ENCODE results near the gene SLC23A2.

SLC23A2 gene

GRCh38 chr20:4962241-4962855 is 39.0 kb downstream of the SLC23A2 start:
- DNase-seq, result peak; percentile 42

- peak; percentile 30 for DNase-seq
Observed at GRCh38 chr20:4961746-4962145, 39.6 kb downstream of the SLC23A2 start.

- DNase-seq, result no peak
Observed at GRCh38 chr20:4959592-4959991, 41.7 kb downstream of the SLC23A2 start.

GRCh38 chr20:4957939-4958362 is 43.4 kb downstream of the SLC23A2 start:
- DNase-seq, result no peak

GRCh38 chr20:4957187-4957586 is 44.1 kb downstream of the SLC23A2 start:
- no peak for DNase-seq

- DNase-seq, result no peak
Observed at GRCh38 chr20:4956200-4956810, 45.0 kb downstream of the SLC23A2 start.

GRCh38 chr20:4953881-4954280 is 47.4 kb downstream of the SLC23A2 start:
- DNase-seq, result no peak

- DNase-seq, result no peak
Observed at GRCh38 chr20:4952229-4952628, 49.1 kb downstream of the SLC23A2 start.

- no peak for DNase-seq
Observed at GRCh38 chr20:4951299-4951698, 50.0 kb downstream of the SLC23A2 start.

GRCh38 chr20:4950841-4951240 is 50.5 kb downstream of the SLC23A2 start:
- no peak for DNase-seq

- DNase-seq, result no peak
Observed at GRCh38 chr20:4950437-4950836, 50.9 kb downstream of the SLC23A2 start.

GRCh38 chr20:4949833-4950178 is 51.5 kb downstream of the SLC23A2 start:
- peak; percentile 43 for DNase-seq

- no peak for DNase-seq
Observed at GRCh38 chr20:4947817-4948559, 53.3 kb downstream of the SLC23A2 start.

- DNase-seq, result no peak
Observed at GRCh38 chr20:4946986-4947385, 54.3 kb downstream of the SLC23A2 start.

GRCh38 chr20:4946585-4946984 is 54.7 kb downstream of the SLC23A2 start:
- no peak for DNase-seq

GRCh38 chr20:4944518-4945313 is 56.6 kb downstream of the SLC23A2 start:
- no peak for DNase-seq

GRCh38 chr20:4942331-4942730 is 59.0 kb downstream of the SLC23A2 start:
- no peak for DNase-seq

- DNase-seq, result no peak
Observed at GRCh38 chr20:4937407-4938319, 63.6 kb downstream of the SLC23A2 start.

- DNase-seq, result no peak
Observed at GRCh38 chr20:4936851-4937406, 64.4 kb downstream of the SLC23A2 start.

- DNase-seq, result no peak
Observed at GRCh38 chr20:4936392-4936850, 64.9 kb downstream of the SLC23A2 start.

- DNase-seq, result no peak
Observed at GRCh38 chr20:4932061-4932460, 69.2 kb downstream of the SLC23A2 start.

Data from stimulated activated CD8-positive, alpha-beta memory T cell treated with anti-CD3 and anti-CD28 coated beads, Interleukin-4, amount 100 ng/mL, for 48 hours (primary cell).